GOT3 (cell line): ENCODE data around the gene ATP9B.
"Not testable (repeated sequence)": the region's sequence is repeated elsewhere in the genome, so short reads cannot be mapped to it uniquely, and the experiment has no call there.

Source experiments
- DNase-seq: peaks from one replicate; lab custom pipeline; 2025; ENCODE audit warnings: mixed read lengths; lab: John Stamatoyannopoulos, UW

ATP9B gene

DNA sequence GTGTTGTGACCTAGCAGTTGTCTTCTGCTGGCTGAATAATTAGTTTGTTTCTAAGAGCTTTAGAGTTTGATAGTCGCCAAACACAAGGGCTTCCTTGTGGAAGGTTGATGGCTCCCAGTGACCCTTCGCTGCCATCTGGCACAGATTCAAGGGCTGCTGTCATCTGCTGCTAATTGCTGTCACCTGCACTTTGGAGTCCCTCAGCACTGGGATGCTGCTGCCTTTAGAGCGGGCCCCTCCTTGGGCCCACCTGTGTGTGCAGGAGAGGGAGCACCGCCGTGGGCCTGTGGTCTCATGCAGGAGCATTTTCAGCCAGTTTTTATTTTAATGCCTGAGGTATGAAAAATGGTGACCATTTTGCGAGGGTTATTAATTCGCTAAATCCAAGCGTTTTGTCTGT lies 172.6 kb downstream of the ATP9B start:
- no peak for DNase-seq

DNA sequence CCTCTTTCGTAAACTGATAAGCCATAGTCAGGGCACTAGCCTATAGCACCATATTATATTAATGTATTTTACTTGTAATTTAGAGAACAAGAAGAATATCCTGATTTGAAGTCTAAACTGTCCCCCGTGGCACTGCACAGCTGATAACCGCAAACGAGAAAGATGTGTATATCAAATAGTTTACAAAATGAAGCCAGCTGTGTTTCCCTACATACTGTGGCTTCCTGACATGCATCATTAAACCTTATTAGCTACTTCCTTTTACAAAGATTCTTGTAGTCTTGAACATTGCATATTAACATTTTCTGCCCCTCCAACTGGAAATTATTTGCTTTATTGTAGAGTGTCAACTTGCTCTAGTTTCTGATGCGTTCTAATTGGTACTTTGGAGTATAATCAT lies 173.1 kb downstream of the ATP9B start:
- no peak for DNase-seq

DNA sequence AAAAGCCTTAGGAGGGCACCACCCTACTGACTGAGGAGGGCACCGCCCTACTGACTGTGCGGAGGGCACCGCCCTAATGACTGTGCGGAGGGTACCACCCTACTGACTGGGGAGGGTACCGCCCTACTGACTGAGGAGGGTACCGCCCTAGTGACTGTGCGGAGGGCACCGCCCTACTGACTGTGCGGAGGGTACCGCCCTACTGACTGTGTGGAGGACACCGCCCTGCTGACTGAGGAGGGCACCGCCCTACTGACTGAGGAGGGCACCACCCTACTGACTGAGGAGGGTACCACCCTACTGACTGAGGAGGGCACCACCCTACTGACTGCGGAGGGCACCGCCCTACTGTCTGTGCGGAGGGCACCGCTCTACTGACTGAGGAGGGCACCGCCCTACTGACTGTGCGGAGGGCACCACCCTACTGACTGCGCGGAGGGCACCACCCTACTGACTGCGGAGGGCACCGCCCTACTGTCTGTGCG lies 176.4 kb downstream of the ATP9B start:
- DNase-seq, result no peak

DNA sequence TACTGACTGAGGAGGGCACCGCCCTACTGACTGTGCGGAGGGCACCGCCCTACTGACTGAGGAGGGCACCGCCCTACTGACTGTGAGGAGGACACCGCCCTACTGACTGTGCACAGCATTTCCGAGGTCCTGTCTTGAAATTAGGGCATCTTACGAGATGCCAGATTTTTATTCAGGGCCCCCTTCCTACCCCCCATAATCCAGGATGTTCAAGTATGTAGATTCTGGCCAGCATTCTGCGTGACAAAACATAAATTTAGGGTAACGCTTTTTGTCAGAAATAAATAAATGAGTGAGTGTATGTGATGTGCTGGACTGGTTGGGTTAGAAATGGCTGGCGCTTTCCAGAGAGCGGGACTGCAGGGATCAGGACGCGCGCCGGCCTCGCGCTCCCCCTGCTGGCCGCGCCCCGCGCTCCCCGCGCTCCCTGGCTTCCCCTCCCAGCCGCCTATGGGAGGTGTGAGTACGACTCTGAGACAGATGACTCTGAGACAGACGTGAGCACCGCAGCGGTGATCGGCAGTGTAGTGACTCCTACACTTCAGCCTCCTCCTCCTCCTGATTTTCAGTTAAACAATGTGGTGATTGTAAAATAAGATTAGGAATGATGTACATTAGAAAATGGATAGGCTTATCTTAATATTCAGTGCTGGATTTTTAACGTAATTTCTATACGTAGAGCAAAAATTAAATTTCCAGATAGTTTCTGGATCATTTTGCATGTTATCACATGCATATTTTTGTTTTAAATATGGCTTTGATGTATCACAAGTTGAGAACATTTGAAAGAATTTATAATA lies 177.3 kb downstream of the ATP9B start:
- DNase-seq, result no peak

DNA sequence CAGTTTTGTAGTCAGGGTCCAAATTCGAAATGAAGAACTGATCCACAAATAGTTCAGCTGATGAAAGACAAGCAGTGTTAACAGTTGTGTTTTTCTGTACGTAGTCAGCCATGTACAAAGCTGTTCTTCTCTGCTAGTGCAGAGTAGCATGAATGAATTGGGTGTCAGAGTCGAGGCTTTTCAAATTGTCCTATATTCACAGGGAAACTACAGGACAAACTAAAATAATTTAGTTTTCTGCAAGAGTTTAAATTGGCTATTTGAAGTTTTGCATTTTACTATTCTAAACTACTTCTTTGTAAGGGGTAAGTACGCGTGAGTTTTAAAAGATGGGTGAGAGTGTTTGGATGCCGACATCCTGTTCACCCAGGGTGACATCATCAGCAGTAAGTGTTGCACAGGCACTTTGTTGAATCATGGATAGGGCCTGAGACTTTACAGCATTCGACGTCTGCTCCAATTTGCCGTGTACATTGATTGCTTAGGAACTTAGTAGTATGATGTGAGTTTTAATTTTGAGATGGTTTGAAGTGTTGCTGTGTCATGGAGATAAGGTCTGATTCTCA lies 179.4 kb downstream of the ATP9B start:
- DNase-seq, result no peak

DNA sequence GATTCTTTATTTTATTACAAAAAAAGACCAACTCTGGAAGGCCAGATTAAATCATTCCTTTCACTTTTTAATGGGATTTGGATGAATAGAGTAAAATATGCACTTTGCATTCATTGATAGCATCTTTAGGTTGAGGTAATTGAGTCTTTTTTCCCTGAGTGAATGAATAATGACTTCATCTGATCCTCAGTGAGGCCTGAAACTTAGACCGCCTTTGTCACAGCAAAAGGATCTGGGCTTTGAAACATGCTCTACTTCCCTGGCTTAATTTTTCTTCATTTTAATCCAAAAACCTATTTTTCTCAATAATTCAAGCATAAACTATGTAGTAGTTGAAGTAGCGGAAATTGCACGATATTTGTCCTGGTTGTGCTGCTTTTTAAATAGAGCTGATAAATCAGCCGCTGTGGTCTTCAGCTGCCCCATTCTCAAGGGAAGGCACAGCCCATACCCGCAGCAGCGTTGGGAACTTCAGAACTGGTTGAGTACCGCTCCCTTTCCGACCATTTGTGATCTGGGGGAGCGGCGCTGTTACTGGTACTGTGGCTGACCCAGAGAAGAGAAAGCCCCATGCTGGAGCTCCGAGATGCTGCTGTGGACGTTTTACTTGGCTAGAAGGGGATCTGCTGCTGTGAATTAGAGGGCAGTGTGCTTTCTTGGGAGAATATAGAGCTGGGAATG lies 181.2 kb downstream of the ATP9B start:
- no peak for DNase-seq

DNA sequence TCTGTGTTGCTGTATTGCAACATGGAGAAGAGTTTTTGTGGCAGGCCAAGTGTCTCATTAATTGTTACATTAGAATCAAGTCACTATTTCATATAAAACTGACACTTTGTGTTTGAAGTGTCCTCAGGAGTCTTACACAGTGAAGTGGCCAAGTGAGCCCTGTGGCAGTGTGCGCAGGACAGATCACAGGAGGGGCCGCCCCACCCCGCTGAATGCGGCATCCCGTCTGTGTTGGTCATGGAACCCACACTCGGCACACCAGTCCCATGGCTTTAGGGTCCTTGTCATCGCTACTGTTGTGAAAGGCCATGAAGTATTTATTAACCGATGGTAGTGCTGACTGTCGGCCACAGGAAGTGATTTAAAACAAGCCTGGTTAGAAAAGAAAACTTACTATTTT lies 181.8 kb downstream of the ATP9B start:
- no peak for DNase-seq

DNA sequence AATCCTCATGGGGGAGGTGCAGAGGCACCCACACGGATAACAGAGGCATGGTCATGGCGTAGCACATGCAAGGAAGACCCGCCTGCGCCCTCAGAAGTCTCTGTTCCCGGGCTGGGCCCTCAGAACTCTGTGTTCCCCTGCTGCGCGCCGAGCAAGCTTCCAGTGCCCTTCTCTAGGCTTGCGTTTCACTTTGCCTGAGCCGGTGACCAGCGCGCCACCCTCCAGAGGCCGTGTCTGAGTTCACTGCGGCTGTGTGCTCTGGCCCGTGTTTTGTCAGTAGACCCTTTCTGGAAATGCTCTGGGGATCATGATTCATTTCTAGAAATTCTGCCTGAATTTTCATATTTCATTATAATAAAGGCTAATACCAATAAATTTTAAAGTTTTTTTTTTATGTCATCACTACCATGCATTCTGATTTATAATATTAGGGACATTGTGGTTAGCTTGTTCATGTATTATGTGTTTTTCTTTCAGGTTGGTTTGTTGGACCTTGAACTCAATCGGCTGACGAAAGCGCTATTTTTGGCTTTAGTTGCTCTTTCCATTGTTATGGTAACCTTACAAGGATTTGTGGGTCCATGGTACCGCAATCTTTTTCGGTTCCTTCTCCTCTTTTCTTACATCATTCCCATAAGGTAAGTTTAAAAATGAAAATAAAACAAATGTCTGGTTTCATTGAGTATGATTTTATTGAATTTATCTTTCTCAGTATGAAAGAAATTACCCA lies 183.9 kb downstream of the ATP9B start:
- DNase-seq, result no peak

DNA sequence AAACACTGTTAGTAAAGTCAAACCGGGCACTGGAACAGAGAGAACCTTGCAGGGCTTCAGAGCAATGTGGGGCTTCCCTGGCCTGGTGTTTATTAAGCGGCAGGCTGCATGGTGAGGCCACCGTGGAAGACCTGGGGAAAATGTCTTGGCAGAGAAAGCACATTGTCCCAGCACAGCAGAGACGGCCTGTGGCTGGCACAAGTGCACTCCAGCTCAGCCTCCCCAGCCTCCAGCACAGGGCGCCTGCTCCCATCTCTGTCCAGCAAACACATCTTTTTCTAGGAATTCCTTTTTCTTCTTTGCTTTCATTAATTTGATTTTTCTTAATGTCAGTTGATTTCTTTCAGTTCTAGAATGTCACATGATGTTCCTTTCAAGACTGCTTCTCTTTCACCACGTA lies 188.3 kb downstream of the ATP9B start:
- no peak for DNase-seq

DNA sequence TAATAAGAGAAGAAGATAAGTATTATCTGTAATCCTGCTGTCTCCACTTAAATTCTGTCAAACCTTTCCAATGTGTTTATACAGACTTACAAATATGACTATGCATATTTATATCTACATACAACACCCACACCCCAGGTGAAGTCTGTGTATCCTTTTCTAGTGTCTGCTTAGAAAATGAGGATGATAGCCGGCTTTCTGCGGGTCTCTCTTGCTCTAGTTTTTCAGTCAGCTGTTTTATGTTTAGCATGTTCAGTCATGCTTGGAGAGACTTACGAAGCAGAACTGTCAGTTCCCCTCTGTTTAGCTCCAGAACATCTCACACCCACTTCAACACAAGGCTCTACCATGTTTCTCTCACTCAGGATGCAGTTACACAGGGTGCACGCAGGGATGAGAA lies 189.3 kb downstream of the ATP9B start:
- no peak for DNase-seq

DNA sequence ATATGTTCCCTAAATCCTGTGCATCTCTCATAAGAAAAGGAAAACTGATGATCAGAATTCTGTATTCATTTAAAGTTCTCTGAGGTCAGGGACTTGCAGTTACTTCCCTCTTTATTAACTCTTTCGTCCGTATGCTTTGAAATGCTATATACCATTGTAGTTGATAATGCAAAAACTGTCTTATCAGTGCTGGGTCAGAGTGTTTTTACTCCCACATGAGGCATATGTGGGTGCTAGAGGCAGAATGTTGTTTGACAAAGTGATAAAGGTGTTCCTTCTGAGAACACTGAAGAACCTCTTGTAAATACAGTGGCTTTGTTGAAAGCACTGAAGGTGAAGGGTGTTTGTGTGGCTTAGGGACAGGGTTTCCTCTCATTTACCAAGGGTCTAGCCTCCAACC lies 190.0 kb downstream of the ATP9B start:
- DNase-seq, result no peak

DNA sequence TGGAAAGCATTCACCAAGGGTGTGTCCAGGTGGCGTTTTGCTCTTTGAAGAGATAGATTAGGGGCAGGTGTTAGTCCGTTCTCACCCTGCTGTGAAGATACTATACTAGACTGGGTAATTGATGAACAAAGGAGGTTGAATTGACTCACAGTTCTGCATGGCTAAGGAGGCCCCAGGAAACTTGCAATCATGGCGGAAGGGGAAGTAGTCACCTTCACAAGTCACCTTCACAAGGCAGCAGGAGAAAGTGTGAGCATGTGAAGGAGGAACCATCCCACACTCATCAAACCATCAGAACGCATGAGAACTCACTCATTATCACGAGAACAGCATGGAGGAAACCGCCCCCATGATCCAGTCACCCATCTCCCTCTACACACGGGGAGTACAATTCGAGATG lies 190.8 kb downstream of the ATP9B start:
- no peak for DNase-seq

DNA sequence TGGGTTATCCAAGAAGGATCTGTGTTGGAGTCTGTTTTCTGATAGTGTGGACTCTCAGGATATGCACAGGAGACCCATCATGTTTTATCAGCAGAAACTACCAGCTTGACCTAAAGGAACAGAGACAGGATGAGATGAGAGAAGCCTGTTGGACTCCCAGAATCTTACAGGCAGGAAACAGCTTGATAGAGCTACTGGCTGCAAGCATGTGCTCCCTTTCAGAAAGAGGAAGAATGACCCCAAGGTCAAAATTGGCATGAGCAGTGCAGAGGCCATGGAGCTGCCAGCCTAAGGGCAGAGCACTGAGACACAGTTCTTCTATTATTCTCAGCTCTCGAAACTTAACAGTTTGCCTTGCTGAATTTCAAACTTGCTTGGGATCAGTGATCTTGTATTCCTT lies 191.3 kb downstream of the ATP9B start:
- DNase-seq, result no peak

DNA sequence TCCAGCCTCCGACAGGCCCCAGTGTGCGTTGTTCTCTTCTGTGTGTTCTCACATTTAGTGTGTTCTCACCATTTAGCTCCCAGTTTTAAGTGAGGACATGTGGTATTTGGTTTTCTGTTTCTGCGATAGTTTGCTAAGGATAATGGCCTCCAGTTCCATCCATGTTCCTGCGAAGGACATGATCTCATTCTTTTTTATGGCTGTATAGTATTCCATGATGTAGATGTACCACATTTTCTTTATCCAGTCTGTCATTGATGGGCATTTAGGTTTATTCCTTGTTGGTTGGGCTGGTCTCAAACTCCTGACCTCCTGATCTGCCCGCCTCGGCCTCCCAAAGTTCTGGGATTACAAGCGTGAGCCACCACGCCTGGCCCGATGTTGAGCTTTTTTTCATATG lies 195.9 kb downstream of the ATP9B start:
- not testable (repeated sequence) for DNase-seq

DNA sequence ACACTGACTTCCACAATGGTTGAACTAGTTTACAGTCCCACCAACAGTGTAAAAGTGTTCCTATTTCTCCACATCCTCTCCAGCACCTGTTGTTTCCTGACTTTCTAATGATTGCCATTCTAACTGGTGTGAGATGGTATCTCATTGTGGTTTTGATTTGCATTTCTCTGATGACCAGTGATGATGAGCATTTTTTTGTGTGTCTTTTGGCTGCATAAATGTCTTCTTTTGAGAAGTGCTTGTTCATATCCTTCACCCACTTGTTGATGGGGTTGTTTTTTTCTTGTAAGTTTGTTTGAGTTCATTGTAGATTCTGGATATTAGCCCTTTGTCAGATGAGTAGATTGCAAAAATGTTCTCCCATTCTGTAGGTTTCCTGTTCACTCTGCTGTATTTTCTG lies 202.6 kb downstream of the ATP9B start:
- DNase-seq, result not testable (repeated sequence)

DNA sequence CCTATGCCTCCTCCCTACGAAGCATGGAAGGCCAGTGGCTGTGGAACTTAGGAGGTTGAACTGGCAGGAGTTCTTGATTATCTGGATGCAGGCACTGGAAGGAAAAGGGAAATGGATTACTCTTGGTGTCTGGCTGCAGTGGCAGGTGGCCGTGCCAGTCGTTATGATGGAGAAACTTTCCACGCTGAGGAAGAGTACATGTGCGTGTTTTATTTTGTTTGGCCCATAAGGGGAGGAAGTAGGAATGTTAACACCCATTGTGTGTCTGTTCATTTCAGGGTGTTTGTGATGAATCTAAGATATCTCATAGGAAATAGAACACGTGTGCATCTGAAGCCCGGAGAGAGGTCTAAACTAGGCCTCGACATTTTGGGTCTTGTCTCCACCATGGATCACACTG lies 203.7 kb downstream of the ATP9B start:
- no peak for DNase-seq

DNA sequence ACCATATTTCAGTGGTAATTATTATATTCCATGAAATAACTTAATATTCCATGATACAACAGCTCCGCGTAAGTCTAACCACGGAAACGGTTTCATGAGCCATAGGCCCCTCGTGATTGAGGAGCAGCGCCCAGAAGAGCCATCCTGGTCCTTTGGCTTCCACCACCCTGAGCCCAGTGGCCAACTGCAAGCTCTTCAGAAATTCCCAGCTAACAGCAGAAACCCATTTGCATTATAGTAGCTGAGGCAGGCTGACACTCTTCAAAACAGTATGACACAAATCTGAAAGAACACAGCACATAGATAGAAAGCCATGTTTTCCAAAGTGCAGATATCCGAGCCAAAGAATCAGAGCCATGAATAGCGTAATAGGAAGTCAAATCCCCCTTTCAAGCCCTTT lies 205.6 kb downstream of the ATP9B start:
- no peak for DNase-seq

DNA sequence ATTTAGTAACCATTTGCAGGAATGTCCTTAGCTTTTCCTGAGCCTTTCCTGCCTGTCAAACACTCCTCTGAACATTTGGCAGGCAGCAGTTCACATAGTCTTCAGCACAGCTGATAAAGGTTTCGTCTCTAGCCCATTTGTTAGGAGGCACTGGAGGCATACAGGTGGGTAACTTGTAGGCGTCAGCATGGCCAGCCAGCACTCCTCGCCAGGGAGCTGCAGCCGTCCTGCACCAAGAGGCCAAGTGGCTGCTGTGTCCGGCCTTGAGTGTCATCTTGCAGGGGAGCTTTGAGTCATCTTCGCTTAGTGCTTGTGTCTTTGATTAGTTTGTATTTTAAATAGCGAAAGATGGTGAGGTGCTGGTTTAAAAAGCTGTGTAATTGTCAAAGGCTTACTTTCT lies 206.3 kb downstream of the ATP9B start:
- no peak for DNase-seq

DNA sequence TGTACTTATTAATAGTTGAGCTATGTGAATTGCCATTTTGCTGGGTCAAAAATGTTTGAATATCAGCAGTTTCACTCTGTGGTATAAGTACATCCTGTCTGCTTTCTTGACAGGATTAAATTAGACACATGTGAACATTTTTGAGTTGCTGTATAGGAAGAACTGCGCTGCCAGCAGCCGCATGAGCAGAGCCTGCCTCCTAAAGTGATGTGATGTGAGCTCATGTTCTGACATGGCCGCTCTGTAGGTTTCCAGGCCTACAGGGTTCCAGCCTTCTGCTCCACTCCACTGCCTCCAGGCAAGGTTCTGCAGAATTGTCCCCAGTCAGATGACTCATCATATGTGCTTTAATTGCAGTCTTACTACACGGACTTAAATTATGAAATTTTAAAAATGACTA lies 206.8 kb downstream of the ATP9B start:
- DNase-seq, result no peak

DNA sequence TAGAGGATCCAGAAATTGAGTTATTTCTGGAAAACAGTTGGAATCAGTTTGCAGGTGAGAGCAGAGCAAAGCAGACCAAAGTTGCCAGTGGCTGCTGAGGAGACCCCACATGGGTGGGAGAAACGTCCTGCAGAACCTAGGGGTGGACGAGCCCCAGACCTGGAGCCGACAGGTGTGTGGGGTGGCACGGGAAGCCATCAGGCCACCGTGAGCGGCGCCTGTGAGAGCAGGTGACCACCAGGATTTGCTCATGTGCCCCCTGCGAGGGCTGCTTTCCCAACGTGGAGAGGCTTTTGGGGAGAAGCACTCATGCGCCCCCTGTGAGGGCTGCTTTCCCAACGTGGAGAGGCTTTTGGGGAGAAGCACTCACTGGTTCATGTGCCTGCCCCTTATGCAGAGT lies 209.7 kb downstream of the ATP9B start:
- DNase-seq, result no peak

DNA sequence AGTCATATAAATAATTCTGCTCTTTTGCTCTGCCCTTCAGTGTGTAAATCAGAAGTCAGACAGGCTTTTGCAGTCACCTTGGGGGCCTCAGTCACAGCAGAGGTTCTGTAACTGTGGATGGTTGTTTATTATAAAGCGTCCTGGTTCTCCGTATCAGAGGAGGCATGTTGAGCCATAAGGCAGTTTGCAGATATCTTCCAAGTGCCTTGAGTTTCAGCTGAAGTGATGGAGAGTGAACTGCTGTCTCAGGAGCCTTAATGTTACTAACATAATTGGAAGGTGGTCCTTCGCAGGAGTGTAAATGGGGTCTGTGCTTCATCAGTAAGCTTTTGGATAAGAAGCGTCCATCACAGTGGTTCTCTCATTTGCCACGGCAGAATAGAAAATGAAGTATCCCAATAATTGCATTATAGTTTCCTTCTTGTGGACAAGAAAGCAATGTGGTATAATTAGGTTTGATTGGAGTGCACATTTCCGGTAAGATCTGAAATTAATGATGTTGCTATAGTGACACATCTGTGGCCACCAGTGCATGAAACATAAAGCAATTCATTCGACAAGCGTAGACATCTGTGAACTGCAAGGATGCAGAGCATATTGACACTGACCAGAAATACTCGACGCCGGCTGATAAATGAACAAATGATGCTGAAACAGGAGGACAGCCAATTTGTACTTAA lies 214.1 kb downstream of the ATP9B start:
- DNase-seq, result no peak

DNA sequence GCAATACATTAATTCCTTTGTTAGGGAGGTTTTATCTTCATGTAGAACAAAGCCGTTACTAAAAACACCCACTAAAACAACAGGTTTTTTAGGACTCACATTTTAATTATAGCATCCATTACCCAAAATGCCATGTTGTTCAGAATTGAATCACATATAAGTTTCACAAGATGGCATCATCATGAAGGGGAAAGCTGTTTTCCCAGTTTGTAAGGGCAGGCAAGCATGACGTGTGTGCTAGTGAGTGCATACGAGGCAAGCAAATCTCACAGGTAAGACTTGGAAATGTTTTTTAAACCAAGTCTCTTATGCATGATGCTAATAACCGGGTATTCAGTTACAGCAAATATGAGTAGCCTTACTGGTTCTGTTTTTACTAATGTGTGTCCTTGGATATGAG lies 214.7 kb downstream of the ATP9B start:
- no peak for DNase-seq
